ENCODE data around the gene BAZ1A.

Gene BAZ1A

GRCh38 chr14:34853041-34853440, 22.1 kb downstream of the BAZ1A start:
- TF ChIP-seq CTCF (IDR thresholded peaks at IDR 0.05; ENCODE audit: low read depth, low read length): no peak
- H3K4me3 ChIP-seq (ENCODE audit: low read depth, low read length): no peak overlapping the region

GRCh38 chr14:34851395-34851794, 23.8 kb downstream of the BAZ1A start:
- no peak for TF ChIP-seq CTCF (IDR thresholded peaks at IDR 0.05; ENCODE audit: low read depth, low read length)
- no peak overlapping the region for H3K4me3 ChIP-seq (ENCODE audit: low read depth, low read length)

DNA sequence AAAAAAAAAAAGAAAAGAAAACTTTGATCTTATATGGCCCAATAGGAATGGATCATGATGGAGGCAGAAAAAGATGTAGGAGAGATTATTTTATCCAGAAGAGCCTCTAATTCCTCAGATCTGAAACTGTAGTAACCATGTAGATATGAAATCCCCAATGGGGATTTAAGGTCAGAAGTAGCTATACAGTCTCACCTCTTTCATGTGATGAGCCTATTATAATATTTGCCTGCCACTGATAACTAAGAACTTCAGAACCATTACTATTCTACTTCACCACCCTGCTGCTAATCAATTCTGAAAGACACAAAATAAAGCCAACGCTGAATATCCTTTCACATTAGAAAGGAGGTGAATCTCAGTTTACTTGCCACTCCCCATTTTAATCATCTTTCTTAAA, 29.3 kb downstream of the BAZ1A start:
- no peak for TF ChIP-seq CTCF (IDR thresholded peaks at IDR 0.05; ENCODE audit: low read depth, low read length)
- H3K4me3 ChIP-seq (ENCODE audit: low read depth, low read length): no peak overlapping the region

- no peak for TF ChIP-seq CTCF (IDR thresholded peaks at IDR 0.05; ENCODE audit: low read depth, low read length)
- no peak overlapping the region for H3K4me3 ChIP-seq (ENCODE audit: low read depth, low read length)
These were observed 32.1 kb downstream of the BAZ1A start for GRCh38 chr14:34843011-34843554.

GRCh38 chr14:34837801-34838322, 37.3 kb downstream of the BAZ1A start:
- no peak for TF ChIP-seq CTCF (IDR thresholded peaks at IDR 0.05; ENCODE audit: low read depth, low read length)
- H3K4me3 ChIP-seq (ENCODE audit: low read depth, low read length): no peak overlapping the region

DNA sequence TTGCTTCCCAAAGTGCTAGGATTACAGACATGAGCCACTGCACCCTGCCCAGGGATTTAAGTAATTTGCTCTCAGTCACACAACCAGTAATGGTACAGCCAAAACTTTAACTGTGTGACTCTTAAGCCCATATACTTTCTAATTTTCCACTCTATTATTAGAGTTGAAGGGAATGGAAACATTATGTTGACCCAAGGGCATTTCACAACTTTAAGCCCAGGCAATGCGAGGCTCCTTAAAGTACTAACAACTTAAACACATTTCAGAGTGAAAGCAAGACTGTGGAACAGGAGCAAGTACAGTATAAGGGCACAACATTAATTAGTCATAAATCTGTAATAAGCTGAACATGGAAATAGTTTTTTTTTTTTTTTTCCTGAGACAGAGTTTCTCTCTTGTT, 39.8 kb downstream of the BAZ1A start:
- H3K4me3 ChIP-seq (ENCODE audit: low read depth, low read length): no peak overlapping the region
- no peak for TF ChIP-seq CTCF (IDR thresholded peaks at IDR 0.05; ENCODE audit: low read depth, low read length)

- H3K4me3 ChIP-seq (ENCODE audit: low read depth, low read length): no peak overlapping the region
- TF ChIP-seq CTCF (IDR thresholded peaks at IDR 0.05; ENCODE audit: low read depth, low read length): no peak
These were observed 41.3 kb downstream of the BAZ1A start for GRCh38 chr14:34833549-34834523.

Measured in WI38 (cell line).